RWPE1 (cell line): ENCODE data around the gene MED6.

Experiments used
- CTCF ChIA-PET: fragments of 350-600 bp; sonication (Branson Sonifier 250); formaldehyde crosslinking; extraction: SDS; loops from one replicate; lab custom pipeline; 2021; lab: Yijun Ruan, JAX
- POLR2A ChIA-PET: fragments of 400-600 bp; formaldehyde crosslinking; extraction: SDS; loops from one replicate; lab custom pipeline; 2020; ENCODE audit warnings: antibody characterized with exemption; ENCODE audit not compliant: low non-redundant PET; lab: Yijun Ruan, JAX
- DNase-seq: peaks from one replicate; pipeline ENCODE4 v3.0.0; 2012; ENCODE audit warnings: low spot score
- H3K27ac ChIP-seq: fragments of 450-650 bp; 2 replicates; pipeline ENCODE4 v1.5.1; 2017
- CTCF ChIP-seq: fragments of 450-650 bp; conservative IDR thresholded peaks from 2 replicates; pipeline ENCODE4 v1.5.1; 2017; ENCODE audit warnings: low read depth, mild to moderate bottlenecking

The MED6 gene

DNA sequence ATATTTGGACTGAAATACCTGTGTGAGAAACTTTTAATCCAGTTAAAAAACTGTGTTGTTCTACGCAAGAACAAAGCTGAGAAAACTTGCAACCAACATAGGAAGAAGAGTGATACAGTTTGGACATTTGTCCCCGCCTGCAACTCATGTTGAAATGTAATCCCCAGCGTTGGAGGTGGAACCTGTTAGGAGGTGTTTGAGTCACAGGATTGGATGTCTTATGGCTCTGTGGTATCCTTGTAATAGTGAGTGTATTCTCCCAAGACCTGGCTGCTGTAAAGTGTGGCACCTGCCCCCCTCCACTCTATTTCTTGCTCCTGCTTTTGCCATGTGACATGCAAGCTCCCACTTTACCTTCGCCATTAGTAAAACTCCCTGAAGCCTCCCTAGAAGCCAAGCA is 37.0 kb downstream of the MED6 start:
- no peak for TF ChIP-seq CTCF
- POLR2A ChIA-PET, result no interaction called here
- no peak overlapping the region for H3K27ac ChIP-seq
- CTCF ChIA-PET, result no interaction called here
- no peak for DNase-seq

DNA sequence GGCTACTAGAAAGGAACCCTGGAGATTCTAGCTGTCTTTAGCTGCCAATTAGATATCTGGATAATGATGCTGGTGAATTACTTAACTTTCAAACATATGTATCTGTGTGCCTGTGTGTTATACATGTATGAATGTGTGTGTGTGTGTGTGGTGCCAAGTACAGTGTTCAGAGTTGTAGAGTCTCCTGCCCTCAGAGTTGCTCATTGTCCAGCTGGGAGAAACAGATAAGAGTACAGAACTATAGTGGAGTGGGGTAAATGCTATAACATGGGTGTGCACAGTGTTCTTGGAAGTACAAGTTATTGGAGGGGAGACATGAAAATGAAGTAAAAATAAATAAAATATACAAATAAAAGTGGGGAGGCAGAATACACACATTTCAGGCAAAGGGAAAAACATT is 42.1 kb downstream of the MED6 start:
- TF ChIP-seq CTCF, result no peak
- H3K27ac ChIP-seq, result no peak overlapping the region
- CTCF ChIA-PET, result interaction anchor here (0.6 kb wide), 1 partner anchor 45 kb away, joined by 3 read pairs; no protein-coding TSS in a partner anchor
- DNase-seq, result no peak
- POLR2A ChIA-PET, result no interaction called here

DNA sequence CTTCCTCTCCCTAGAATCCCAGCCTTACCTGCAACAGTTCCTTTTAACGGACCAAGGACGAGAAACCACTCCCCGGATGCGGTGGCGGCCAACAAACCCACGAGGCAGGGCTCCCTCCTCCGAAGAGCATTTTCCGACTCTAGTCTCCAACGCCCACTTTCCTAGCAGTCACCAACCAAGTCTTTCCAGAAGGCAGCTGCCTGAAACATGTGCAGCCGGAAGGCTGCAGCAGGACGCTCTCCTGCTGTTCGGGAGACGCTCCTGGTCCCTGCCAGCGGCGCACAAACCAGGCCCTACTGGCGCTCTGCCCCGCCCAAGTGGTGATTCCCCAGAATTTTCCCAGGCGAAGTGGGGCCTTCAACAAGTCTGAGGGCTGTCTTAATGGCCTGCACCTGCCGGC is 44.6 kb downstream of the MED6 start:
- H3K27ac ChIP-seq, result no peak overlapping the region
- ChIA-PET POLR2A (no interaction called here), CTCF (no interaction called here)
- no peak for TF ChIP-seq CTCF
- no peak for DNase-seq

GRCh38 chr14:70538087-70538486 is 62.4 kb downstream of the MED6 start:
- POLR2A ChIA-PET, result no interaction called here
- TF ChIP-seq CTCF, result no peak
- no peak overlapping the region for H3K27ac ChIP-seq
- DNase-seq, result no peak
- CTCF ChIA-PET, result no interaction called here

GRCh38 chr14:70536830-70537229 is 63.6 kb downstream of the MED6 start:
- no peak overlapping the region for H3K27ac ChIP-seq
- no peak for DNase-seq
- CTCF ChIA-PET, result interaction anchor here (0.7 kb wide), 1 partner anchor 1977 kb away, joined by 3 read pairs; no protein-coding TSS in a partner anchor
- POLR2A ChIA-PET, result no interaction called here
- no peak for TF ChIP-seq CTCF

DNA sequence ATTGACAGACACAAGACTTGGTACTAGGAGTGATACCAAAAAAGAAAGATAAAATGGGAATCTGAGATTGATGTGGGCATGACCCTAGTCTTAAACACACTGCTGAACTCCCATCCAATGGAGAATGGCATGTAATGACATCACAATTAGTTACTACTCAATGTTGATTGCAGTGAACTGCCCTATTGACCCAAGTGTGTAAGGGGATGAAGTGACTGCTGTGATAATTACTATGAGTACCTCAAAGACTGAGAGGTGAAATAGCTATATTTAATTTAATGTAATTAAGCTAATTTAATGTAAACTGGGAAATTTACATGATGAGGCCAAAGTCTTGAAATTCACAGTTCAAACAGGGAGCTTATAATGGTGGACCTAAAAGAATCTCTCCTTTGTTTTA is 65.6 kb downstream of the MED6 start, which contains the start of gene ADAM20:
ADAM20 (minus strand) TSS at position 101 of the 400 bp plus-strand sequence. CDS start 10,247 bp downstream, outside the sequence.
- no peak within 1 kb of the TSS for H3K27ac ChIP-seq
- no peak for DNase-seq
- POLR2A ChIA-PET, result no interaction called here
- CTCF ChIA-PET, result no interaction called here
- no peak for TF ChIP-seq CTCF
